Activated CD8-positive, alpha-beta memory T cell treated with anti-CD3 and anti-CD28 coated beads for 1 hour (primary cell): Measurements from ENCODE around the gene PIGZ.
"Not testable (repeated sequence)": the region's sequence is repeated elsewhere in the genome, so short reads cannot be mapped to it uniquely, and the experiment has no call there.

Source experiments
- DNase-seq, 2 donors: peaks; one replicate each; pipeline ENCODE4 v3.0.0-alpha.2; 2020; ENCODE audit warnings: low read depth in 1 of 2; ENCODE audit errors: extremely low read depth in 1 of 2

Gene PIGZ

GRCh38 chr3:196962108-196962929, 6.3 kb downstream of the PIGZ start:
- DNase-seq: no peak

GRCh38 chr3:196954832-196955231, 13.8 kb downstream of the PIGZ start:
- no peak for DNase-seq

- no peak for DNase-seq
Measured at GRCh38 chr3:196951371-196951770, 17.3 kb downstream of the PIGZ start.

GRCh38 chr3:196949750-196950149, 18.9 kb downstream of the PIGZ start:
- no peak for DNase-seq

DNA sequence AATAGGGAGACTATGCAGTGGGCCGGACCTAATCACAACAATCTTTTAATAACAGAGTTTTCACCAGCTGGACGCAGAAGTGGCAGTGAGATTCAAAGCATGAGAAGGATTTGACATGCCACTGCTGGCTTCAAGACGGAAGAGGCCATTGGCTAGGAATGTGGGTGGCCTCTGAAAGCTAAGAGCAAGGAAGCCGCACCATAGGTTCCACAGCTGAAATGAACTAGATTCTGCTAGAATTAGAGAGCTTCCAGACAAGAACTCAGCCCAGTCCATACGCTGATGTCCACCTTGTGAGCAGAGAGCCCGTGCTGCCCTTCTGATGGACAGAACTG, 19.4 kb downstream of the PIGZ start:
- no peak for DNase-seq

- no peak for DNase-seq
Measured at GRCh38 chr3:196948442-196949284, 20.0 kb downstream of the PIGZ start.

DNA sequence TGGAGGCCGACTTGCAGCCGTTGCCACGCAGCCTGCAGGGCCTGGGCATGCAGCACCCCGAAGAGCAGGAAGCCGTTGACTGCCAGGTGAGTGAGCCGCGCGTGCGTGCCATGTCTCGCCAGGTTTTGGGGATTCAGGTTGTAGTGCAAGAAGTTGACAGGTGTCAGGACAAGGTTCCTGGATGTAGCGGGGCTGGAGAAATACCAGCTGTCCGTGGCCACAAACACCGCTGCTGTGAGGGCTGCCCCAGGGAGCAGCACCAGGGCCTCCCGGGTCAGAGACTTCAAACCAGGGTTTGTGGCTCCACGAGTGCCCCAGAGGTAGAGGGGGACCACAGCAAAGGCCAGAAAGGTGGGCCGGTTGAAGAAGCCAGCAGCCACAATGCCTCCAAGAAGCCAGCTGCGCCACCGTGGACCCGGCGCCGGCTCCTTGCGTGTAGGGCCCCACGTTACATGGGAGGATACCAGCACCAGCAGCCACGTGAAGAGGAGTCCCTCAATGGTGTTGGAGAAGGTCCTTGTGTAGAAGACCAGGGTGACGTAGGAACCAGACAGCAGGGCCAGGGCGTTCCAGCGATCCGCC, 20.7 kb downstream of the PIGZ start:
- no peak for DNase-seq

- DNase-seq: no peak
Measured at GRCh38 chr3:196947136-196947859, 21.3 kb downstream of the PIGZ start.

GRCh38 chr3:196944037-196944790, 24.4 kb downstream of the PIGZ start:
- not testable (repeated sequence) for DNase-seq

GRCh38 chr3:196942915-196943277, 25.7 kb downstream of the PIGZ start:
- no peak for DNase-seq

- DNase-seq: peak; percentile 99 to 100
Measured at GRCh38 chr3:196942226-196942914, 26.3 kb downstream of the PIGZ start, which contains the start of gene NCBP2. TSS of gene NCBP2 (minus strand) at chr3:196942528. CDS start at chr3:196942503, 25 bp downstream.

GRCh38 chr3:196941729-196942225, 26.9 kb downstream of the PIGZ start:
- DNase-seq: peak; percentile 17 to 39

- DNase-seq: no peak
Measured at GRCh38 chr3:196938576-196938975, 30.1 kb downstream of the PIGZ start.

DNA sequence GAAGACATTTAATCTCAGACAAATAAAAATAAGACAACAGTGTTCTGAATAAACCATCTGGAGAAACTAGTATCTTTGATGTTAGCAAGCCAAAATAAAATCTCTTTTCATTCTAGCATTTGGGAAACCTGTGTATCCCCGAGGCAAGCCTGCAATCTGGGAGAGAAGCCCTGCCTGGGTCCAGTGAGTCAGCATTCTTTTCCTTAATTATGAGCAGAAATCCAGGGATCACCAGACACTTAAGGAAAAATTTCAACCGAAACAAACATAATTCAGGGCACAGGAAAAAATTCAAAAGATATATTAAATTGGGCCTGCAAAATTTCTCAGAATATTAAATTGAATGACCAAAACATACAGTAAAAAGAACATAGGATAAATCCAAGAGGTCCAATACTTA, 30.5 kb downstream of the PIGZ start:
- no peak for DNase-seq

DNA sequence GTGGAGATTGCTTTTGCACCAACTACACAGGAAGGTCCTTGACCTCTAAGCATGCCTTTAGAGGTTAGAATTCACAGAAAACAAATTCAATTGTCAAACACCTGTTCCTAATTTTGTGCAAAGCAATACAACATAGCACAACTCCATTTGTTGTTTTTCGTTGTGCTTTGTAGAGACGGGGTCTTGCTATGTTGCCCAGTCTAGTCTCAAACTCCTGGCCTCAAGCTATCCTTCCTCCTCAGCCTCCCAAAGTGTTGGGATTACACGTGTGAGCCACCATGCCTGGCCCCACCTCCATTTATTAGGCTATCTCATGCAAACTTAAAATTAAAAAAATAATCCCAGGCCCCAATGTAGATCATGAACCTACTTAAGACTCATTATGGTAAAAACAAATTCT, 32.3 kb downstream of the PIGZ start:
- DNase-seq: no peak

DNA sequence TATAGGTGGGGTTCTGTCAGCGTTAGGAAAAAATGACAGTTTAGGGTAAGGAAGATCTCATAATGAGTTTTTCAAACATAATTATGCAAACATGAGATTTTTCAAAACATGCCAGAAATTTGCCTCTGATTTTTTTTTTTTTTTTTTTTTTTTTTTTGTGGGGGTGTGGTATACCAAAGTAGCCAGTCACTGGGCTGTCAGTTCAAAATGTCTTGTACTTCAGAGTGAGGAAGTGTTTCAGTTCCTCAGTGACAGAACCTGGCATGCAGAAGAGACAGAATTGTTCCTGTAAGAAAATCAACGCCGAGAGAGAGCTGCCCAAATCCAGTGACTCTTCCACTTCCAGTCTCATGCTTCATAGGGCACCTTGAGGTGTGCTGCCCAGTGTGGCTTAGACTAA, 36.0 kb downstream of the PIGZ start:
- no peak for DNase-seq

GRCh38 chr3:196931828-196932587, 36.6 kb downstream of the PIGZ start:
- no peak for DNase-seq

DNA sequence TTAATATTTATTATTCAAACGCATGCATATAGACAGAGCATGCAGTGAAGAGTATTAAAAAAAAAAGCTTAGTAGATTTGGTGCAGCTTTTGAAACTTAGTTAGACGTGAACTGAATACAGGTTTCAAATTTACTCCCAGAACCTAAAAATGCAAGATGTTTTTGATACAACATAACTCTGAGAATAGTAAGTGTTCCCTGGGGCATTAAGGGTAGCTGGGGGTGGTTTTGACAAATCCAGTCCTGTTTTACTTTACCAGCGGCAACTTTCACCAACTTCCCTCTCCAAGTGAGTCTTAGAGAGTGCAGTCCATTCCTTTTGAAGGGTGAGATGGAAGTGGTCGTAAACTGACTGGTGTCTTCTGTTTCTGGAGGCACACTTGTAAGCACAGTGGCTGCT, 37.5 kb downstream of the PIGZ start:
- DNase-seq: no peak
